D721Med (cell line): ENCODE results near the gene CSTPP1.

Experiments used
- DNase-seq: peaks from one replicate; pipeline ENCODE4 v3.0.0; 2011; ENCODE audit warnings: low spot score; ENCODE audit not compliant: insufficient read length
- FAIRE-seq: peaks from 2 replicates; lab custom pipeline; 2011; peaks lifted over from hg19 to GRCh38; lab: Jason Lieb, UNC
- CTCF ChIP-seq: IDR thresholded peaks from 2 replicates; pipeline ENCODE4 v1.5.1; 2012; ENCODE audit warnings: mild to moderate bottlenecking, control low read depth; ENCODE audit not compliant: insufficient read depth; ENCODE audit errors: missing control alignments

The CSTPP1 gene

GRCh38 chr11:47004595-47005033, 68.1 kb downstream of the CSTPP1 start:
- FAIRE-seq (no peak), DNase-seq (no peak)
- no peak for TF ChIP-seq CTCF

GRCh38 chr11:47005441-47005840, 68.9 kb downstream of the CSTPP1 start:
- no peak for TF ChIP-seq CTCF
- DNase-seq (no peak), FAIRE-seq (no peak)

GRCh38 chr11:47007579-47007978, 71.0 kb downstream of the CSTPP1 start:
- no peak for TF ChIP-seq CTCF
- DNase-seq (peak; percentile 20), FAIRE-seq (no peak)

- TF ChIP-seq CTCF: no peak
- DNase-seq (no peak), FAIRE-seq (no peak)
These were observed 73.6 kb downstream of the CSTPP1 start for GRCh38 chr11:47010179-47010578.

GRCh38 chr11:47014097-47014496, 77.5 kb downstream of the CSTPP1 start:
- no peak for TF ChIP-seq CTCF
- FAIRE-seq (no peak), DNase-seq (no peak)

GRCh38 chr11:47018637-47019036, 82.1 kb downstream of the CSTPP1 start:
- no peak for FAIRE-seq
- no peak for TF ChIP-seq CTCF

GRCh38 chr11:47020793-47021526, 84.4 kb downstream of the CSTPP1 start:
- no peak for FAIRE-seq
- no peak for TF ChIP-seq CTCF
- DNase-seq: no peak

More at GRCh38 chr11:47018637-47019036, 82.1 kb downstream of the CSTPP1 start:
- DNase-seq: no peak
